Right hindlimb (tissue), 1 donor: ENCODE data around the gene C15orf39.

Experiments used
- DNase-seq: peaks from one replicate; pipeline ENCODE4 v3.0.0-alpha.2; 2018

The C15orf39 gene

DNA sequence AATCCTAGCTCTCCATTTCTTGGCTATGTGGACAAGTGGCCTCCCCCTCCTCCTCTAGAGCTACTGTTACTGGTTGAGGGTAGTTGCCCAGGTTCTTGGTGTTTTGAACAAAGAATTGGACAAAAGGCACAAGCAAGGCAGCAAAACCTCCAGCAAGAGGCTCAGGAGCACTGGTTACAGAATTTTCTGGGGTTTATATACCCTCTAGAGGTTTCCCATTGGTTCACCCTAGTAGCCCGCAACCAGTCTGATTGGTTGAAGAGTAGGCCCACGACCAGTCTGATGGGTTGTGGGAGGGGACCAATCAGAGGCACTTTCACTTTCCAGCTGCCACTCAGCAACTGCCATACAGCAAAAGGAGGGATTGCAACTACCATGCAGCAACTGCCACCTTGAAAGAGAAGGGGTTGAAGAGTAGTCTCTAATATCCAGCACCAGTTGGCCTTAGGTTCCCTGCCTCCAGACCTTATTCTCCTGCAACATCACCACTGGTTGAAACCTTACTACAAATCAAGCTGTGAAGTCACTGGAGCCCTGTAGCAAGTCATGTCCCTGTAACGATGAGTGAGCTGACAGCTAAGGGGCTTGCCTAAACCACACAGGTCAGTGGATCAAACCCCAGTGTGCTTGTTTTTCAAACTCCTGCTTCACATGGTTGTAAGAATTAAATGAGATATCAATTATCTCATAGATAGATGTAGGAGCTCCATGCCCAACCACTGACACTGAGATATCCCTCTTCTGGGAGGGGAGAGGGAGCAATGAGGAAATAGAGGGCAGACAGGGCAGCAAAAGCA is 2.9 kb upstream of the C15orf39 start:
- no peak for DNase-seq

DNA sequence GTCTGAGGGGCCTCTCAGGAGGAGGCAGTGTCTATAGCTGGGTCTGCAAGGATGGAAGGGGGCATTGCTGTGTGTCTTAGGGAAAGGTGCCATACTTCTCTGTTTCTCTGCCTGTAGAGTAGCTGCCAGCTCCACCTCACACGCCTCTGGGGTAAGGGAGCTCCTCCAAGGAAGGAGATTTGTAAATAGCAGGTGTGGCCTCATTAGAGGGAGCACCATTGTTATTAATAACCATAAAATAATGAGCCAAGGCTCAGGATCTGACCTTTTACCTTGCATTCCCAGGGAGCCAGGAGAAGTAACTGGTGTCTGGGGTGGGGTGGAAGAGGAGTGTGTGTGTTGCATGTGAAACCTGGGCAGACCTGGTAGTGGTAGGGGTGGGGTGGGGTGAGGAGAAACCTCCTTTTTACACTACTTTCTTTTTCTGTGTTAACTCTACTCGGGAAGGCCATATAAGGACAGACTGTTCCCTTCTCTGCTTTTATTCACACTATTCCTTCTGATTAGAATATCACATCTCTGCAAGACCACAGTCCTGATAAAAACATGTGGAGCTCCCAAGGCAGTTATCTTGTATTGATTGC is 2.2 kb upstream of the C15orf39 start:
- DNase-seq = no peak

- no peak for DNase-seq
Measured at GRCh38 chr15:75200391-75200764, 1.3 kb upstream of the C15orf39 start.

GRCh38 chr15:75200765-75201615 is 692 bp upstream of the C15orf39 start:
- no peak for DNase-seq

DNA sequence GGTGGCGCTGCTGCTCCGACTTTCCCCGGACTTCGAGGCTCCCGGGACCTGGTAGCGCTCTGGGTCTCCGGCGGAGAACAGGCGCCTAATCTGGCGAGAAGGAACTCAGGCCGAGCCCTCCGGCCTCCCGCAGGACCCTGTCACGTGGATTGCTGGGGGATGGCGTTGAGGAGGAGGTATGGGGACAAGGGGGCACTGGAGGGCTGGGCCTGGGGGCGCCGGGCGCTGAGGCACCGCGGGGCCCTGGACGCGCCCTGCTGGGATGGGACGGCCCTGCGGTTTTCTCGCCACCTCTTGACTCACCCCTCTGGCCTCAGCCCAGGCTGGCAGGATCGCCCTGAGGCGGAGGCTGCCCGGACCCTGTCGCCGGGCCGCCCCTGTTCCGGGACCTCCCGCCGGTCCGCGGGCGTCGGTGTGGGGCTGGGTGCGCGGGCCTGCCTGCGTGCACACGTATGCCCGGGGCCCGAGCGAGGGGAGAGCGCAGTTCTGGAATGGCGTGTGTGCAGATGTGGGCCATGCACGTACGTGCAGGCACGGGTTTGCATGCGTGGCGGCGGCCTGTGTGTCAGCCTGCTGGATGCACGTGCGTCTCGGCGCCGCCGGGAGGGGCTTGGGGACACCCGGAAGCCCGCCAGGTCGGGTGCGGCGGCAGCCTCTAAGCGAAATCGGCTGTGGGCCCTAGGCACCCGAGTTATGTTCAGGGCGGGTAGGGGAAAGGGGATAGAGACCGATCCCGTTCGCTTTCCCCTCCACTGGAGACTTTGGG is 752 bp downstream of the C15orf39 start:
- DNase-seq = peak; percentile 84

GRCh38 chr15:75203017-75203907 is 1.6 kb downstream of the C15orf39 start:
- DNase-seq = no peak

GRCh38 chr15:75203908-75204263 is 2.2 kb downstream of the C15orf39 start:
- DNase-seq = no peak

- peak; percentile 94 for DNase-seq
Measured at GRCh38 chr15:75204340-75205063, 2.8 kb downstream of the C15orf39 start.

- DNase-seq = no peak
Measured at GRCh38 chr15:75205064-75205395, 3.3 kb downstream of the C15orf39 start.

DNA sequence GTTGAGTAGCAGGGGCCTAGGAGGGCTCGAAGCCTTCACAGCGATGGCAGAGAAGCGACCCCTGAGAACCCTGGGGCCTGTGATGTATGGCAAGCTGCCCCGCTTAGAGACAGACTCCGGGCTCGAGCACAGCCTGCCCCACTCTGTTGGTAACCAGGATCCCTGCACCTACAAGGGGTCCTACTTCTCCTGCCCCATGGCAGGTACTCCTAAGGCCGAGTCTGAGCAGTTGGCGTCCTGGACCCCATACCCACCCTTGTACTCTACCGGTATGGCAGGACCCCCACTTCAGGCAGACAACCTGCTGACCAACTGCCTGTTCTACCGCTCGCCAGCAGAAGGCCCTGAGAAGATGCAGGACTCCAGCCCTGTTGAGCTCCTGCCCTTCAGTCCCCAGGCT is 4.3 kb downstream of the C15orf39 start:
- DNase-seq = no peak

- no peak for DNase-seq
Measured at GRCh38 chr15:75206803-75207617, 5.3 kb downstream of the C15orf39 start.

GRCh38 chr15:75207618-75208500 is 6.2 kb downstream of the C15orf39 start:
- DNase-seq = no peak

DNA sequence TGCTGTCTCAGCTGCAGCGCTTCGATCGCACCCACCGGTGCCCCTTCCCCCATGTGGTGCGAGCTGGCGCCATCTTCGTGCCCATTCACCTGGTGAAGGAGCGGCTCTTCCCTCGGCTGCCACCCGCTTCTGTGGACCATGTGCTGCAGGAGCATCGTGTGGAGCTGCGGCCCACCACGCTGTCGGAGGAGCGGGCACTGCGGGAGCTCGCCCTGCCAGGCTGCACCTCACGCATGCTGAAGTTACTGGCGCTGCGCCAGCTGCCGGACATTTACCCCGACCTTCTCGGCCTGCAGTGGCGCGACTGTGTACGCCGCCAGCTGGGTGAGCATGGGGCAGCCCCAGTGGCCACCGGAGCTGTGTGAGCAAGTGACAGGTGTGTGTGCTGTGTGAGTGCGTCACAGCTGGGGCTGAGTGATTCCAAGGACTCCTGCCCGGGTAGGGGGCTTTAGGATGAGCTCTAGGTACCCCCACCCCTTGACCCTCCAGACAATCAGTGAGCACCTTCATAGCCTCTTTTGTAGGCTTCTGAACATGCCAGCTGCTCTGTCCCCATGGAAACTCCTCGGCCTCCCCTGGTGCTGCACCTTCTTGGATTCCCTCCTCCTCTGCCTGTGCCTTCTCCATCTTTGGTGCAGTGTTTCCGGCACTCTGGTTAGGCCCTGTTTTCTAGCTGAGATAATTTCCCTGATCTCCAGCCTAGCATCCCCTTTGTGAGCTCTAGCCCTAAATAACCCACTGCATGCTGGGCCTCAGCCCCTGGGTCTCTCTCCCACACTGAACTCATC is 7.0 kb downstream of the C15orf39 start:
- no peak for DNase-seq

- no peak for DNase-seq
Measured at GRCh38 chr15:75209289-75209676, 7.6 kb downstream of the C15orf39 start.

DNA sequence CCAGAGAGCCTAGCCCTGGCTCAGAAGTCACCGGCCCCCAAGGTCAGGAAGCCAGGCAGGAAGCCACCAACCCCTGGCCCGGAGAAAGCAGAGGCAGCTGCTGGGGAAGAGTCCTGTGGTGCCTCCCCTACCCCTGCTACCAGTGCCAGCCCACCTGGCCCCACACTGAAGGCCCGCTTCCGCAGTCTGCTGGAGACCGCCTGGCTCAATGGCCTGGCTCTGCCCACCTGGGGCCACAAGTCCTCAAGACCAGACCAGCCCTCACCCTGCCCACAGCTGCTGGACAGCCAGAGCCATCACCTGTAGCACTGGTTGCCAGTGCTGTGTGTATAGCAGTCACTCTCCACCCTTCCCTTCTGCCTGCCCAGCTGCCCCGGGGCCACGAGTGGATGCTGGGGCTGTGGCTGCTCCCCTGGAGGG is 9.1 kb downstream of the C15orf39 start:
- no peak for DNase-seq

GRCh38 chr15:75211436-75212199 is 9.9 kb downstream of the C15orf39 start:
- DNase-seq = no peak

DNA sequence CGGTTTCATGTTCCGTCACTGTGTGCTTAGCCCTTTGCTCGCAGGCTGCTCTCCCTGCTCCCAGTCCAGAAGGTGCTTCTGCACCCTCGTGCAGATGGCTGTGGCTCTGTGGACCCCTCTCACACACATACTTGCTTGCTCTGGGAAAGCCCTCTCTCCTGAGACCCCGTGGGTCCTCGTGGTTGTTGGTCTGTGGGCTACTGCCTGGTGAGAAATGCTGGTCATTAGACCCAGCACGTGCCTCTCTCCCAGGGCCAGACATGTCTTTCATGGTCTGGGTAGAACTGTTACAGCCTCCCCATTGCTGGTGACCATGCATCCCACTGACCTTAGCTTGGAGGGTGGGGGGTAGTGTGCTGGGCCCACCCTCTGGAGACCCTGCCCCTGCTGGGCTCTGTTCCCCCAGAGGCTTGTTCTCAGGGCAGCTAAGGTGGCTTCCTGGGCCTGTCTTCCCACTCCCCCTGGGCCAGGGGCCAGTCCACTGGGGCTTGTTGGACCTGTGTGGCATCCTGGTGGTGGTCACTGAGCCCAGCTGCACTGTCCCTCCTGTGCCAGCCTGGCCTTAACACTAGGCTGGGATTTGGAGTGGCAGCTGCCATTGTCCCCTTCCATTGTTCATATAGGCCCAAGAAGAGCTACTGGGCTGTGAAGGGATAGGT is 10.6 kb downstream of the C15orf39 start:
- DNase-seq = no peak
